GM18520 (cell line): ENCODE data around the gene ZFR2.
"Not testable (repeated sequence)": the region's sequence is repeated elsewhere in the genome, so short reads cannot be mapped to it uniquely, and the experiment has no call there.

Source experiments
- ATAC-seq: cut with Tn5 transposase; IDR thresholded peaks from one replicate; pipeline ENCODE4 v1.9.1; 2021; ENCODE audit not compliant: unreplicated experiment

The ZFR2 gene

GRCh38 chr19:3868770-3869456, at the start of gene ZFR2:
Gene ZFR2, minus strand, starts transcription at chr19:3869038. Its CDS starts 21 bp downstream, at chr19:3869017.
- ATAC-seq: no peak

GRCh38 chr19:3916033-3916432, 47.2 kb upstream of the ZFR2 start:
- ATAC-seq: no peak

- no peak for ATAC-seq
Measured at GRCh38 chr19:3914199-3914598, 45.4 kb upstream of the ZFR2 start.

GRCh38 chr19:3910105-3910504, 41.3 kb upstream of the ZFR2 start:
- ATAC-seq: no peak

GRCh38 chr19:3908266-3909054, 39.6 kb upstream of the ZFR2 start:
- no peak for ATAC-seq

GRCh38 chr19:3907626-3908265, 38.9 kb upstream of the ZFR2 start:
- no peak for ATAC-seq

GRCh38 chr19:3904233-3904632, 35.4 kb upstream of the ZFR2 start:
- ATAC-seq: no peak

GRCh38 chr19:3902317-3902973, 33.6 kb upstream of the ZFR2 start:
- no peak for ATAC-seq

GRCh38 chr19:3899531-3900294, 30.9 kb upstream of the ZFR2 start:
- ATAC-seq: no peak

- no peak for ATAC-seq
Measured at GRCh38 chr19:3898426-3898825, 29.6 kb upstream of the ZFR2 start.

- ATAC-seq: no peak
Measured at GRCh38 chr19:3897936-3898335, 29.1 kb upstream of the ZFR2 start.

- ATAC-seq: no peak
Measured at GRCh38 chr19:3895788-3896187, 26.9 kb upstream of the ZFR2 start.

- not testable (repeated sequence) for ATAC-seq
Measured at GRCh38 chr19:3894959-3895358, 26.1 kb upstream of the ZFR2 start.

- ATAC-seq: no peak
Measured at GRCh38 chr19:3893509-3894179, 24.8 kb upstream of the ZFR2 start.

- no peak for ATAC-seq
Measured at GRCh38 chr19:3890591-3890990, 21.8 kb upstream of the ZFR2 start.

- no peak for ATAC-seq
Measured at GRCh38 chr19:3882041-3882384, 13.2 kb upstream of the ZFR2 start.

- ATAC-seq: no peak
Measured at GRCh38 chr19:3881272-3882040, 12.6 kb upstream of the ZFR2 start.

- no peak for ATAC-seq
Measured at GRCh38 chr19:3880471-3881271, 11.8 kb upstream of the ZFR2 start, which contains the start of gene ATCAY. Gene ATCAY, plus strand, starts transcription at chr19:3880685. Its CDS starts 5,083 bp downstream, at chr19:3885768.

GRCh38 chr19:3879656-3880055, 10.8 kb upstream of the ZFR2 start:
- no peak for ATAC-seq
